Neural cell (in vitro differentiated cells): Measurements from ENCODE around the gene GRB2.

Experiments
- CTCF ChIP-seq: fragments of 450-650 bp; IDR thresholded peaks from 2 replicates; pipeline ENCODE4 v1.5.1; 2014; ENCODE audit warnings: antibody characterized with exemption, mild to moderate bottlenecking, moderate library complexity; ENCODE audit not compliant: poor library complexity, severe bottlenecking
- EP300 ChIP-seq: fragments of 450-650 bp; conservative IDR thresholded peaks from 2 replicates; pipeline ENCODE4 v1.6.1; 2014; ENCODE audit warnings: antibody characterized with exemption, mild to moderate bottlenecking, moderate library complexity; ENCODE audit not compliant: poor library complexity, severe bottlenecking
- EZH2 ChIP-seq: fragments of 200-600, 300-800 bp; shearing (Covaris generic), sonication (generic); IDR thresholded peaks from 2 replicates; pipeline ENCODE4 v1.6.1; 2014; ENCODE audit warnings: antibody characterized with exemption, low read length, borderline replicate concordance, mild to moderate bottlenecking; ENCODE audit not compliant: insufficient read depth, poor library complexity, severe bottlenecking
- MXI1 ChIP-seq: fragments of 450-650 bp; conservative IDR thresholded peaks from 2 replicates; pipeline ENCODE4 v1.6.1; 2014; ENCODE audit warnings: antibody characterized with exemption, mild to moderate bottlenecking; ENCODE audit not compliant: poor library complexity, severe bottlenecking
- POLR2AphosphoS5 ChIP-seq: IDR thresholded peaks from 2 replicates; pipeline ENCODE4 v1.6.1; 2012
- RAD21 ChIP-seq: fragments of 450-650 bp; conservative IDR thresholded peaks from 2 replicates; pipeline ENCODE4 v1.6.1; 2014; ENCODE audit warnings: antibody characterized with exemption, mild to moderate bottlenecking, moderate library complexity
- TAF1 ChIP-seq: IDR thresholded peaks from 2 replicates; pipeline ENCODE4 v1.6.1; 2012; ENCODE audit warnings: low read depth

- TF ChIP-seq POLR2AphosphoS5 (peak; percentile 86), CTCF (peak; percentile 43), EZH2 (no peak), EP300 (peak; percentile 40), MXI1 (peak; percentile 86), TAF1 (peak; percentile 69), RAD21 (peak; percentile 54)
Measured at GRCh38 chr17:75393523-75394331, 11.8 kb downstream of the GRB2 start.
